ENCODE measurements around the gene MOV10L1.
A peak's percentile ranks its signal among the peaks of the same experiment; 100 is the strongest.

The MOV10L1 gene

DNA sequence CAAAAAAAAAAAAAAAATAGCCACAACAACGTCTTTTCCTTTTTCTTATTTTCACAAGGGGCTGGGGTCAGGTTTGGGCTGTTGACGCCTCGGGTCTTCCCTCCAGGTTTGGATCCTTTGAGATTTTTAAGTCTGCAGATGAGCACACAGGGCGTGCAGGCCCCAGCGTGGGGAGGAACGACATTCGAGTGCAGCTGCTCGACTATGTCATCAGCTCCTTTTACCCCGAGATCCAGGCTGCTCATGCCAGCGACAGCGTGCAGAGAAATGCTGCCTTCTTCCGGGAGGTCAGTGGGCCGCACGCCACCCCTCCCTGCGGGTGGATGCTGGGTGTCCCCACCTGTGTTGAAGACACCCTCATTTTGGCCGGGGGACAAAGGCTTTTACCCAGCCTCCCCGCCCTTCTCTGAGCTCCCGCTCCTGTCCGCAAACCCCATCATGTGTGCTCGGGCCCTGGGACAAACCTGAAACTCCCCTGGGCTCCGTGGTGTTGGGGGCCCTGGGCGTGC, 118.7 kb downstream of the MOV10L1 start:
- DNase-seq: no peak

DNA sequence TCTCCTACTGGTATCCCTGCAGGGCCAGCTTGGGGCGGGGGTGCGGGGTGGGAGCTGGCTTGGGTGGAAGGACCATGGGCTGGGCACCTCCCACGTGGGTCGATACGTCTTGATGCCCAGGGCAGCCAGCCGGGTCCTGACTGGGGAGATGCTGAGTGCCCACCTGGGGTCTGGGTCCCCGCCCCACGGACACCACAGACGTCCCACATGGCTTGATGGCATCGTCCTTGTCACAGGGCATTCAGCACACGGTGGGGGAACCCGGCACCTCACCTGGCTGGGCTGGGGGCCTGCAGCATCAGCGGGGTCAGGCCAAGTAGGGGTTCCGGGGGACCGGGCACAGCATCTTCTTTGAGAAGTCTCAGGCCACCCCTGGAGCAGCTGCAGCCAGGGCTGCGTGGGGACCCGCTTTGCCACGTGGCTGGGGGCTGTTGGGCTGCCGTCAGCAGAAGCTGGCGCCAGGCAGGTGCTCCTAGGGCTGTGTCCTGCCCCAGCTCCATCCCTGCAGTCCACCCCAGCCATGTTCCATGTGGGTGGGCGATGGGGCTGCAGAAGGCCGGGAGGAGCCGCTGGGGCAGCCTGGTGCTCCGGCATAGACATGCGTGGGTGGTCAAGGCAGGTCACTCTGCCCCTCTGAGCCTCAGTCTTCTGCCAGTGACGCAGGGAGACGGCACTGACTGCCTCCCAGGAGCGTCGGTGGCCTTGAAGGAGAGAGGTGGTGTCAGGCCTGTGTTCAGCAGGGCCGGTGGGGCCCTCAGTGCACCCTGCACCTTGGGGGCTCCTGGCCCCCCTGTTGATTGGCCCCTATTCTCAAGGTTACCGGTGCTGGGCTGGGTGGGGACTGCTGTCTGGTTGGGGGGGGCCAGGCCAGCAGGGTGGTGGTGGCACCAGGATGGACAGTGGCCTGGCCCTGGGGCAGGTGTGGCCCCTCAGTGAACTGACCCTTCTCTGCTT, 119.4 kb downstream of the MOV10L1 start:
- no peak for DNase-seq

DNA sequence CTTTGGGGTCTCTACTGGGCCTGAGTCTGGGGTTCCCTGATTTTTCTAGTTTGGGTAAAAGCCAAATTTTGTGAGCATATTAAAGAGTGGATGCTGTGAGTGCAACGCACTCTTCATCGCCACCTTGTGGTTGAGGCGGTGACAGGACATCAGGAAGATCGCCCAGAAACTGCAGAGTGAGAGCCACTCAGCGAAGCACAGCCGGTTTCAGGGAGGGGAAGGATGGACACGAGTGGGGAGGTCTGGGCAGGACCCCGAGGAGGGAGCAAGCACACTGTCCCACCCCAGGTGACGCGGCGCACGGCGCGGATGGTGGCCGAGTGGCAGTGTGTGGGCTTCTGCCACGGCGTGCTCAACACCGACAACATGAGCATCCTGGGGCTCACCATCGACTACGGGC, 120.1 kb downstream of the MOV10L1 start:
- DNase-seq: peak; percentile 78

DNA sequence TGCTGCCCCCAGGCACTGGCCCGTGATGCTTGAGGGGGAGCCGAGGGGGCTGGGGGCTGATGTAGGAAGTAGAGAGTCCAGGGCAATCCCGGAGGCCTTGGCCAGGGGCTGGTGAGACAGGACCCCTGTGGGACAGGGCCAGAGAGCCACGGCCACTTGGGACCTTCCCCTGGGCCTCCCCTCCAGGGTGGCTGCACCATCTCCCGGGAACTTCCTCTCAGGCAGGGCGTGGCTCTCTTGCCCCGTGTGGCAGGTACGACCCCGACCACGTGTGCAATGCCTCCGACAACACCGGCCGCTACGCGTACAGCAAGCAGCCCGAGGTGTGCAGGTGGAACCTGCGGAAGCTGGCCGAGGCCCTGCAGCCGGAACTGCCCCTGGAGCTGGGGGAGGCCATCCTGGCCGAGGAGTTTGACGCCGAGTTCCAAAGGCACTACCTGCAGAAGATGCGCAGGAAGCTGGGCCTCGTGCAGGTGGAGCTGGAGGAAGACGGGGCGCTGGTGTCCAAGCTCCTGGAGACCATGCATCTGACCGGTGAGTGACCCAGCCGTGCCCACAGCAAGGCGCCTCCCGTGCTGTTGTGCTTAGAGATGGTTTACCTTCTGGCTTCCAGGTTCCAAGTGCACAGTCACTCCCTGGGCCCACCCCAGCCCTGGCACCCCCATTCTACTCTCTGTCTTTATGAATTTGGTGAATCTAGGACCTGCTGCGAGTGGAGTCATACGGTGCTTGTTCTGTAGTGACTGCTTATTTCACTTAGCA, 120.8 kb downstream of the MOV10L1 start:
- no peak for DNase-seq

DNA sequence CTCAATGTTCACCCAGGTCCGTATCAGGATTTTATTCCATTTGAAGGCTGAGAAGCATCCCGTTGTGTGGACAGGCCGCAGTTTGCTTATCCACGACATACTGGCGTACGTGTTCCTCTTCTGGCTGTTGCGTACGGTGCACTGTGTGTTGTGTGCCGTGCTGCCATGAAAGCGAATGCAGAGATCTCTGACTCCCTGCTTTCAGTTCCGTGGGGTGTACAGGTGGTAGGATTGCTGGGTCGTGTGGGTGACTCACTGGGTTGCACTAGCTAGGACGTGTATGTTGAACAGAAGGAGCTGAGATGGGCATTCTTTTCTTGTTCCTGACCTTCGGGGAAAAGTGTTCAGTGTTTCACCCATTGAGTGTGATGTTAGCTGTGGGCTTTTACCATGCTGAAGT, 121.3 kb downstream of the MOV10L1 start:
- no peak for DNase-seq

All from hematopoietic multipotent progenitor cell treated with erythropoietin and hydrocortisone succinate and interleukin-3 and kit ligand, for 8 days (in vitro differentiated cells).